Neural progenitor cell (in vitro differentiated cells): Measurements from ENCODE around the gene KRTAP5-1. TPM values are rescaled to one million over a fixed set of nuclear protein-coding genes. Genes with fewer than 3 reads are reported as not detected.

Source experiments
- DNase-seq: peaks from one replicate; pipeline ENCODE4 v3.0.0-alpha.2; 2016; ENCODE audit warnings: low spot score
- H2AFZ ChIP-seq: fragments of 200-600 bp; sonication (generic); replicated peaks from 2 replicates; pipeline ENCODE4 v1.6.1; 2016; ENCODE audit warnings: antibody characterized with exemption
- H3F3A ChIP-seq: fragments of 200-600 bp; sonication (generic); 2 replicates; pipeline ENCODE4 v1.6.1; 2016; ENCODE audit warnings: antibody characterized with exemption, low read depth
- H3K27ac ChIP-seq: fragments of 200-600 bp; sonication (generic); 2 replicates; pipeline ENCODE4 v1.5.1; 2016; ENCODE audit warnings: mild to moderate bottlenecking
- H3K27me3 ChIP-seq: fragments of 200-600 bp; sonication (generic); 2 replicates; pipeline ENCODE4 v1.6.1; 2016; ENCODE audit warnings: mild to moderate bottlenecking, moderate library complexity
- H3K36me3 ChIP-seq: fragments of 200-600 bp; sonication (generic); 2 replicates; pipeline ENCODE4 v1.5.1; 2016
- H3K4me1 ChIP-seq: fragments of 200-600 bp; sonication (generic); 2 replicates; pipeline ENCODE4 v1.6.1; 2016; ENCODE audit warnings: mixed run types
- H3K4me2 ChIP-seq: fragments of 200-600 bp; sonication (generic); 2 replicates; pipeline ENCODE4 v1.6.1; 2016
- H3K4me3 ChIP-seq: fragments of 200-600 bp; sonication (generic); 2 replicates; pipeline ENCODE4 v1.5.1; 2016
- H3K79me2 ChIP-seq: fragments of 200-600 bp; sonication (generic); 2 replicates; pipeline ENCODE4 v1.6.1; 2016; ENCODE audit warnings: low read depth
- H3K9ac ChIP-seq: fragments of 200-600 bp; sonication (generic); 2 replicates; pipeline ENCODE4 v1.6.1; 2016
- H3K9me3 ChIP-seq: fragments of 200-600 bp; sonication (generic); 2 replicates; pipeline ENCODE4 v1.5.1; 2016; ENCODE audit warnings: low read depth
- H4K20me1 ChIP-seq: fragments of 200-600 bp; sonication (generic); 2 replicates; pipeline ENCODE4 v1.6.1; 2016; ENCODE audit warnings: low read depth
- H3K27ac Mint-ChIP-seq: 3 replicates; pipeline ENCODE4 v1.8.0; 2021; ENCODE audit warnings: mixed read lengths
- H3K27me3 Mint-ChIP-seq: 2 replicates; pipeline ENCODE4 v1.8.0; 2022; ENCODE audit warnings: low read depth, mild to moderate bottlenecking, inconsistent platforms, moderate library complexity, mixed read lengths; ENCODE audit not compliant: insufficient read depth
- H3K36me3 Mint-ChIP-seq: 3 replicates; pipeline ENCODE4 v1.8.0; 2021; ENCODE audit warnings: mixed read lengths
- H3K4me1 Mint-ChIP-seq: 3 replicates; pipeline ENCODE4 v1.8.0; 2021; ENCODE audit warnings: mixed read lengths
- H3K4me3 Mint-ChIP-seq: 3 replicates; pipeline ENCODE4 v1.8.0; 2021; ENCODE audit warnings: mild to moderate bottlenecking, moderate library complexity, mixed read lengths
- H3K9me3 Mint-ChIP-seq: 3 replicates; pipeline ENCODE4 v1.8.0; 2020; ENCODE audit warnings: mixed read lengths
- EZH2 ChIP-seq: fragments of 200-600 bp; sonication (generic); IDR thresholded peaks from 2 replicates; pipeline ENCODE4 v1.6.1; 2017; ENCODE audit warnings: antibody characterized with exemption, mild to moderate bottlenecking, moderate library complexity
- EZH2phosphoT487 ChIP-seq: fragments of 200-600 bp; sonication (generic); IDR thresholded peaks from 2 replicates; pipeline ENCODE4 v1.6.1; 2017; ENCODE audit warnings: antibody characterized with exemption
- total RNA-seq: library from RNA; depleted of rRNA; stranded (reverse); fragments of >200 nt; gene quantifications from 2 replicates; pipeline ENCODE4 v1.2.3, GENCODE V29; 2015; ENCODE audit warnings: low replicate concordance
- TF ChIP-seq, protein P1 (sequence below): fragments of 200-600 bp; sonication (generic); IDR thresholded peaks from 2 replicates; pipeline ENCODE4 v1.5.1; 2017; ENCODE audit warnings: antibody characterized with exemption, mild to moderate bottlenecking

KRTAP5-1 gene
- total RNA-seq, 1 donor from 2014 or later = not detected

DNA sequence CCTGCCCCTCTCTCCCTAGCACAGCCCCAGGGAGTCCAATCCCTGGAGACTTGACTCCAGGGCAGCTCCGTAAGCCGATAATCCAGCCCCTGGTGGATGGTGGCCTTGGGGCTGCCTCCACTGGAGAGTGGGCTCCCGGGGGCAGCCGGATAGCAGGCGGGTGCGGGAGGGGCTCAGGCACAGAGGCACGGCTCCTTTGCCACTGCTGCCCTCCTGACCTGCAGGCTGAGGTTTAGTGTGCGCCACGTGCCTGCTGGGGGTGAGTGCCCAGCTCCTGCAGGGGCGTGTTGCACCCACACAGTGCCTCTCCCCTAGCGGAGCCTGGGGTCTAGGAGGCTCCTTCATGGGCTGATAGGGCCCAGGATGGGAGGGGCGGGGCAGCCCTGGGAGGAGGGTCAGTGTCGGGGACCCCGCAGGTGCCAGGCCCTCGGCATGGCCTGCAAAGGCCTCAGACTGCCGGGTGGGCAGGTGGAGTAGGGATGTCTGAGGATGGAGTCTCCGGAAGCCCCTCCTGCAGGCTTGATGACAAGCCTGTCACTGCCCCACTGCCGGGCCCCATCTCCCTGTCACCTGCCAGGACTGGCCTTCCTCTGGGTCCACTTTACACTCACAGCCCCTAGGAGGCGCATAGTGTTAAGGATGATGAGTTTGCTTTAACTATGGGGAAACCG lies 18.6 kb downstream of the KRTAP5-1 start:
- Histone ChIP-seq H4K20me1 (peaks cover 19% of the 10 kb centered on the region), H3K27me3 (peaks cover 49% of the 10 kb centered on the region), H3K36me3 (no peaks in the 10 kb centered on the region), H3K27ac (no peak overlapping the region), H3K4me2 (no peak overlapping the region), H3K9me3 (no peaks in the 10 kb centered on the region), H3K9ac (no peak overlapping the region), H3K4me1 (peaks cover 32% of the 10 kb centered on the region), H2AFZ (no peak overlapping the region), H3F3A (peaks cover 12% of the 10 kb centered on the region), H3K79me2 (no peaks in the 10 kb centered on the region), H3K4me3 (no peak overlapping the region)
- peaks cover 21% of the 10 kb centered on the region for H3K4me1 Mint-ChIP-seq
- H3K9me3 Mint-ChIP-seq = no peaks in the 10 kb centered on the region
- H3K27me3 Mint-ChIP-seq = peaks cover 12% of the 10 kb centered on the region
- DNase-seq = no peak
- TF ChIP-seq, protein P1, sequence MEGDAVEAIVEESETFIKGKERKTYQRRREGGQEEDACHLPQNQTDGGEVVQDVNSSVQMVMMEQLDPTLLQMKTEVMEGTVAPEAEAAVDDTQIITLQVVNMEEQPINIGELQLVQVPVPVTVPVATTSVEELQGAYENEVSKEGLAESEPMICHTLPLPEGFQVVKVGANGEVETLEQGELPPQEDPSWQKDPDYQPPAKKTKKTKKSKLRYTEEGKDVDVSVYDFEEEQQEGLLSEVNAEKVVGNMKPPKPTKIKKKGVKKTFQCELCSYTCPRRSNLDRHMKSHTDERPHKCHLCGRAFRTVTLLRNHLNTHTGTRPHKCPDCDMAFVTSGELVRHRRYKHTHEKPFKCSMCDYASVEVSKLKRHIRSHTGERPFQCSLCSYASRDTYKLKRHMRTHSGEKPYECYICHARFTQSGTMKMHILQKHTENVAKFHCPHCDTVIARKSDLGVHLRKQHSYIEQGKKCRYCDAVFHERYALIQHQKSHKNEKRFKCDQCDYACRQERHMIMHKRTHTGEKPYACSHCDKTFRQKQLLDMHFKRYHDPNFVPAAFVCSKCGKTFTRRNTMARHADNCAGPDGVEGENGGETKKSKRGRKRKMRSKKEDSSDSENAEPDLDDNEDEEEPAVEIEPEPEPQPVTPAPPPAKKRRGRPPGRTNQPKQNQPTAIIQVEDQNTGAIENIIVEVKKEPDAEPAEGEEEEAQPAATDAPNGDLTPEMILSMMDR = peak; percentile 32
- no peak for TF ChIP-seq EZH2
- no peaks in the 10 kb centered on the region for H3K36me3 Mint-ChIP-seq
- no peak overlapping the region for H3K4me3 Mint-ChIP-seq
- H3K27ac Mint-ChIP-seq = no peak overlapping the region

DNA sequence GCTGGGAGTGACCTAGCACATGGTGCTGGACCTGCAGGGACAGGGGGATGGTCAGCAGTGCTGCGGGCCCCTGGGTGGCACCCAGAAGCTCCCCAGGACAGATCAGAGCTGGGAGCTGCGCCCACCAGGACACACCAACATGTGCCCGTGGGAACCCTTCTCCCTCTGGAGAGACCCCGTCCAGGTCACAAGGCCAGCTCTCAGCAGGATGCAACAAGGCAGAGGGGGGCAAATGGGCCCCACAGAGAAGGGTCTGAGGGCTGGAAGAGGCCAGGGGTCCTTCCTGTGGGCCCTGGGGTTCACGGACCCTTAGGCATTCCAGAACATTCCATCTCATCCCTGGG lies 19.2 kb downstream of the KRTAP5-1 start:
- Mint-ChIP-seq H3K27ac (no peak overlapping the region), H3K27me3 (peaks cover 12% of the 10 kb centered on the region), H3K4me3 (no peak overlapping the region), H3K9me3 (no peaks in the 10 kb centered on the region), H3K36me3 (no peaks in the 10 kb centered on the region), H3K4me1 (peaks cover 21% of the 10 kb centered on the region)
- Histone ChIP-seq H3K36me3 (no peaks in the 10 kb centered on the region), H3K79me2 (no peaks in the 10 kb centered on the region), H3K4me2 (no peak overlapping the region), H3K27ac (no peak overlapping the region), H3K27me3 (peaks cover 42% of the 10 kb centered on the region), H3K4me1 (peaks cover 26% of the 10 kb centered on the region), H3K9ac (no peak overlapping the region), H3K4me3 (no peak overlapping the region), H3F3A (peaks cover 12% of the 10 kb centered on the region), H2AFZ (no peak overlapping the region), H3K9me3 (no peaks in the 10 kb centered on the region), H4K20me1 (peaks cover 13% of the 10 kb centered on the region)
- TF ChIP-seq, protein P1 = no peak
- TF ChIP-seq EZH2 (no peak), EZH2phosphoT487 (no peak)
- no peak for DNase-seq

DNA sequence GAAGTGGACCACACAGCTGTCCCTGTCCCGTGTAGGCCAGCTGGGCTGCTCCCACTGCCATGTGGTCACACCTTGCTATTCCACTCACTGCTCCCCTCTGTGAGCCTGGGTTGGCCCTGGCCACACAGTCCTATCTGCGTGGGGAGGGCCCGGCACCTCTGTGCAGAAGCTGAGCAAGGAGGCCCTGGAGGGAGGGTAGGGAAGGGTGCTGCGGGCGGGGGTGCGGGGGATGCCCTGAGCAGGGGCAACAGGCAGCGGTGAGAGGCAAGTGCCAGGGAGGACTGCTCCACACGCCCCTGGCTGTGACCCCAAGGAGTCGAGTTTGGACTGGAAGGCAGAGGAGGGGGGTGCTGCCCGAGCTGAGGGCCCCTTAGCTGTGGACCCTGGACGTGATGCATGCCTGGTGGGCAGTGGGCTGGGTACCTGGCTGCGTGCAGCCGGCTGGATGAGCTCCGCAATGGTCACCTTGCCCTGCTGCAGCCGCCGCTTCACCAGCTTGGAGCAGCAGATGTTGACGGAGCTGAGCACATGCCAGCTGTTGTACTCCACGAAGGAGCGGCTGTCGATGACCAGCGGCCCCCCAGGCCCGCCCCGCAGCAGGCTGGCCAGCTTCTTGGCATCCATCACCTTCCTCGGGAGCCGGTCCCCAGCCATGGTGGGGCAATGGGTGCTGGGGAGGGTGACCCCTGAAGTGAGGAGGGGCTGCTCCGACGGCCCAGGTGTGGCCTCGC lies 19.7 kb downstream of the KRTAP5-1 start:
- no peak overlapping the region for H3K4me3 Mint-ChIP-seq
- H3K79me2 ChIP-seq = no peaks in the 10 kb centered on the region
- H3K27me3 Mint-ChIP-seq = peaks cover 6% of the 10 kb centered on the region
- H4K20me1 ChIP-seq = peaks cover 8% of the 10 kb centered on the region
- no peak overlapping the region for H3K4me2 ChIP-seq
- peaks cover 37% of the 10 kb centered on the region for H3K27me3 ChIP-seq
- peaks cover 21% of the 10 kb centered on the region for H3K4me1 Mint-ChIP-seq
- no peak overlapping the region for H3K27ac ChIP-seq
- no peak overlapping the region for H2AFZ ChIP-seq
- no peaks in the 10 kb centered on the region for H3K9me3 ChIP-seq
- peaks cover 8% of the 10 kb centered on the region for H3F3A ChIP-seq
- no peak overlapping the region for H3K9ac ChIP-seq
- TF ChIP-seq EZH2 (no peak), EZH2phosphoT487 (no peak)
- TF ChIP-seq, protein P1 = no peak
- H3K27ac Mint-ChIP-seq = no peak overlapping the region
- H3K36me3 ChIP-seq = no peaks in the 10 kb centered on the region
- H3K9me3 Mint-ChIP-seq = no peaks in the 10 kb centered on the region
- no peak overlapping the region for H3K4me3 ChIP-seq
- DNase-seq = no peak
- H3K36me3 Mint-ChIP-seq = no peaks in the 10 kb centered on the region
- peaks cover 23% of the 10 kb centered on the region for H3K4me1 ChIP-seq
